VCaP (cell line): ENCODE measurements around the gene GIMAP5.

Experiments
- H3K27ac ChIP-seq: fragments of 450-650 bp; 2 replicates; pipeline ENCODE4 v1.5.1; 2017
- TF ChIP-seq, protein P1 (sequence below): fragments of 450-650 bp; conservative IDR thresholded peaks from 2 replicates; pipeline ENCODE4 v1.5.1; 2017; ENCODE audit warnings: mild to moderate bottlenecking, moderate library complexity

GIMAP5 gene

DNA sequence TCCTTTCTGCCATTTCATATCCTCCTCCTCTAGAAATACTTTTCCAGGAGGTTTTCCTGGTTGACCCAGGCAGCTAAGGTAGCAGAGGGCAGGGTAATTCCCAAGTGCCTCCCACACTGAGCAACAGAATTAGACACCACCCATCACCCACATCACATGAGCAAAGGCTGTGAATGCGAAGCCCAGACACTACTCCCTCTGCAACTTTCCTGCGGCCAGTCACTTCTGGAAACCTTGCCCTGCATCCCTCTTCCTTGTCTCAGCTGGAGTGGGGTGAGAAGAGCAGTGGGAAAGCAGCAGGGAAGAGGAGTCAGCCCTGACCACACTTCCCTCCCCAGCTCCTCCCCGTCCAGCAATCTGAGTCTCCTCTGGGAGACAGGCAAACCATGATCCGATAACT is 47.7 kb downstream of the GIMAP5 start:
- TF ChIP-seq, protein P1, sequence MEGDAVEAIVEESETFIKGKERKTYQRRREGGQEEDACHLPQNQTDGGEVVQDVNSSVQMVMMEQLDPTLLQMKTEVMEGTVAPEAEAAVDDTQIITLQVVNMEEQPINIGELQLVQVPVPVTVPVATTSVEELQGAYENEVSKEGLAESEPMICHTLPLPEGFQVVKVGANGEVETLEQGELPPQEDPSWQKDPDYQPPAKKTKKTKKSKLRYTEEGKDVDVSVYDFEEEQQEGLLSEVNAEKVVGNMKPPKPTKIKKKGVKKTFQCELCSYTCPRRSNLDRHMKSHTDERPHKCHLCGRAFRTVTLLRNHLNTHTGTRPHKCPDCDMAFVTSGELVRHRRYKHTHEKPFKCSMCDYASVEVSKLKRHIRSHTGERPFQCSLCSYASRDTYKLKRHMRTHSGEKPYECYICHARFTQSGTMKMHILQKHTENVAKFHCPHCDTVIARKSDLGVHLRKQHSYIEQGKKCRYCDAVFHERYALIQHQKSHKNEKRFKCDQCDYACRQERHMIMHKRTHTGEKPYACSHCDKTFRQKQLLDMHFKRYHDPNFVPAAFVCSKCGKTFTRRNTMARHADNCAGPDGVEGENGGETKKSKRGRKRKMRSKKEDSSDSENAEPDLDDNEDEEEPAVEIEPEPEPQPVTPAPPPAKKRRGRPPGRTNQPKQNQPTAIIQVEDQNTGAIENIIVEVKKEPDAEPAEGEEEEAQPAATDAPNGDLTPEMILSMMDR: no peak
- peak overlapping the region; percentile 66 for H3K27ac ChIP-seq

DNA sequence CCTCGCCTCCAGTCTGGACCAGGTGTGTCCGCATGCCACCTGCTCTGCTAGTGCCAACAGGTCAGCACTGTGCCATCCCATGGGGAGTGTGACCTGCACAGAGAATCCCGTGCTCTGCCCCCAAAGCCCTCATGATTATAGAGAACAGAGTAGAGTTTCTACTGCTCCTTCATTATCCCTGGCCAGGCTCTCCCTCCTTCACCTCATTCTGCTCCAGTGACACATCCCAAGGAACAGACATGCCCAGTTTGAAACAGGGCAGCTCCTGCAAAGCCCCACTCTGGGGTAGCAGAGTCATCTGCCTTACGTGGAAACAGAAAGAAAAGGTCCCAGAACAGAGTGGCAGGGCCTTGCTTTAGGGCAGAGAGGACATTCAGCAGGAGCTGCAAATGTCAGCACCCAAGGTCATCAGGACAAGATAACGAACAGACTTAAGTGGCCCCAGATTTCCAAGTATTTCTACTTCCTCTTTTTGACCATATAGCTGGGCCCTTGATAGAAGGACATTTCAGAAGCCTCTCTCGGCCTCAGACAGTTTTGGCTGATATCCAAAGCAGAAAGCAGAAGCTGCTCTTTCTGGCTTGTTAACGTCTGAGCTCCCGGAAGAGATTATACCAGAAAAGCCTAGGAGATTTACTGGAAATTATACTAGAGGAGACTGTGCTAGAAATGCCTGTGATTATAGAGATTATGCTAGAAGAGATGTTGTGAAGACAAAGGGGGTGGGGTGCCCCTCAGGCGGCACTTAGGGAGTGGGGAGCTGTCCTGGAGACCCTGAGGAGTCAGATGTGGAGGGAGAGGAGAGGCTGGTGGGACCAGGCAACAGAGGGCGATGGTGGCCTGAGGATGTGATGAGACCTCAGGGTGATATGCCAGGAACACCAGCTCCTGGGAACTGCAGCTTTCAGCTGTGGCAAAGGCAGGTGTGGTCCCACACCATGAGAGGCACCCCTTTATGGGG is 50.4 kb downstream of the GIMAP5 start:
- TF ChIP-seq, protein P1: peak; percentile 45
- peak overlapping the region; percentile 81 for H3K27ac ChIP-seq

DNA sequence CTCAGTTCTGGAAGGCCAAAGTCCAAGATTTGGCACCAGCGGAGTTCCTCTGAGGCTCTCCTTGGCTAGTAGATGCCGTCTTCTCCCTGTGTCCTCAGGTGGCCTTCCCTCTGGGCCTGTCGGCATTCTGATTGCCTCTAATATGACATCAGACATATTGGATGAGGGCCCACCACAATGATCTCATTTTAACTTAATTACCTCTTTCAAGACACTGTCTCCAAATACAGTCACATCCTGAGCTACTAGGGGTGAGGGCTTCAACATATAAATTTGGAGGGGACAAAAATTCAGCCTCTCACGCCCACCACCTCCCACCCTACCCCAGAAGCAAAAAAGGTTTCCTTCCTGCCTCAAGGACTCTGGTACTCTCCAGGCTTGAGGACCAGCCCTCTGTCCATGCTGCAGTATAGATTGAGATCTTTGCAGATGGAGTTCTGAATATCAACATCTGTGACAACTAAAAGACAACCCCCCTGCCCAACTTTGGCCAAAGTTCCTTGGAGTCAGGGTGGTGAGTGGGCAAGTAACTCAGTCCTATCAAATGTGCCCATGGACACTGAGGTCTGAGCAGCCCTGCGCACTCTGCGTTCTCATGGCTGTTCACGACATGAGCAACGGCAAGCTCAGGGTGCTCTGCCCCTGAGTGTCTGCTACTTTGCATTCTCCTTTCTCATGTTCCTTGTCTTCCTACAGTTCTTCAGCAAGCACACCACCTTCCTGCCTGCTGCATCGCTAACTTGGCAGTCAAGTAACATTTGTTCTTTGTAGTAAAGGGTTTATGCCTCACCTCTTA is 51.5 kb downstream of the GIMAP5 start:
- TF ChIP-seq, protein P1: no peak
- peak overlapping the region; percentile 81 for H3K27ac ChIP-seq

DNA sequence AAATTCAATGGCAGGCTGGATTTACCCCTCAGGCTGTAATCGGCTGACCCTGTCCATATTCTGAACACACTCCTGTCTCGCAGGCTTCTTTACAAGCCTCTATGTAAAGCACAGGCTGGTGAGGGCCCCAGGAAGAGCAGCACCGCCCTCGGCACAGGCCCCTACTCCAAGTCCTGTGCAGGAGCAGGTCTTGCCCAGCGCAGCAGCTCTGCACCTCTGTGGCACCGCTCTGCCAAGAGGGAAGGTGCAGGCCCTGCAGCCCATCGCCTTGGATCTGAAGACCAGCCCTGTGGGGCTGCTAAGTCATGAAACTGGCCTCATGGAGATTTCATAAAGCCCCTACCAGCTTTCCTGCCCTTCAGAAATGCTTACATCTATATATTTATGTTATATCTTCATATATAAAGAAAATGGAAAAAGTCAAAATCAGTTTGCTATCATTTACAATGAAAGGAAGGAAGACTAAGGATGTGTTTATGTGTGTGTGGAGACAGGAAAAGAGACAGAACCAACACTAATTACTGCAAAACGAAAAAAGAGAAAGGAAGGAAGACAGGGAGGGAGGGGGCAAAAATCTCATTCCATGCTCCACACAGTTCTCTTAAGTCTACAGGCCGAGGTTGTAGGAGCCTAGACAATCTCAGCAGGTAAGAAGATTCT is 53.3 kb downstream of the GIMAP5 start:
- TF ChIP-seq, protein P1: no peak
- no peak overlapping the region for H3K27ac ChIP-seq

DNA sequence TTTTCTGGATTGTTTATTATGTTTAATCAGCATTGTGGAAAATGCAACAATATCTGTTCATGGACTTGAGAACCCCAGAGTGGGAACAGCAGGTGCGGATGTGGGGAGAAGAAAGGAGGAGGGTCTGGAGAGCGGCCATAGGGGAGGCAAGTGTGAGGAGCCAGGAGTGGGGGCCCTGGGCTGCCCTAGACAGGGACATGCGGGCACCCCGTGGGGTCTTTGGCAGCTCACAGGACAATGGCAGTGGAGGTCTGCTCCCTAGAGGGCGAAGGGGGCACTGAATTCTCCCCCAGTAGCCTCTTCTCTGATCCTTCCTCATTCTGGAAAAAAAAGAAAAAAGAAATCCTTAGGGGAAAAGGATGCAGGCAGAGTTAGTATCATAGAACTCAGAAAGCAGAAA is 54.1 kb downstream of the GIMAP5 start:
- no peak overlapping the region for H3K27ac ChIP-seq
- TF ChIP-seq, protein P1: no peak

DNA sequence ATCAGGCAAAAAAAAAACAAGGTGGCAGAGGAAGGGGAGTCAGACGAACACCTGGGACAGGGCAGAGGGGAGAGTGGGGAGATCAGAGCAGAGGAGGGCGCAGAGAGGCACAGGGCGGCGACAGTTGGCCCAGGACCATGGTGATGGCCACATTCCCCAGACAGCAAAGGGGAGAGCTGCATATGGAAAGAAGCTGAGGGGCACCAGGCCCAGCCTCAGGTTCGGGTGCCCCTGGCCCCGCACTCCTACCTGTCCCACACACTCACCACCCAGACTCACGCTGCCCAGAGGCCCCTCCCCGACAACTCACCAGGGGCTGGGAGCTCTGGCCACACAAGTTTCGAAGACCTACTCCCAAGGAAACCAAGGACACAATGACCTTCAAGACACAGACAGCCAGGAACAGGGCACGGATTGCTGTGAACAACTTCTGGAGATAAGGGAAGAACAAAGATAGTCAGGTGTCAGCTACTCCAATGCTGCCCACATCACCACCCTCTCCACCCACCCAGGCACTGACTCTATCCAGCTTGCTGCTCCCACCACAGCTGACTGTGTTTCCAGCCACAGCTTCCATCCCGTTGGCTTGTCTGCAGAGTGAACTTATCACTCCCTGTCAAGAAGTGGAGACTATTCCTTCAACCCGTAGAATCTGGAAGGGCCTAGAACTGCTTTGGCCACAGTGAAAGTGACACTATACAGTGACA is 54.7 kb downstream of the GIMAP5 start:
- no peak overlapping the region for H3K27ac ChIP-seq
- TF ChIP-seq, protein P1: no peak
